ENCODE measurements around the gene IGFBP6.

The IGFBP6 gene

DNA sequence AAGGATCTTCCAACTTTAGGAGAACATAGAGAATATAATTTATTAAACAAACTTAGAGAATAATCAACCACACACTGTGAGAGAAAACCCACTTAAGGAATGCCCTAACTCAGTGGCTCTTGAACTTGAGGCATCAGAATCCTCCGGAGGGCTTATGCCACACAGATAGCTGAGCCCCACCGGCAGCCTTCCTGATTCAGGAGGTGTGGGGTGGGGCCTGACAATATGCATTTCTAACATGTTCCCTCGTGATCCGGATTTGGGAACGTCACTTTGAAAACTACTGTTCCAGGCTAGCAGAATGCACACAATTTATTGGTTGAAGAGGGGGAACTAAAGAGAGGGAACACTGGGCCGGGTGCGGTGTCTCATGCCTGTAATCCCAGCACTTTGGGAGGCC is 3.8 kb downstream of the IGFBP6 start:
- Histone ChIP-seq H3K36me3 (ENCODE audit: control insufficient read depth in 2 of 2, insufficient read depth in 1 of 2, low read length in 2 of 2) (no peaks in the 10 kb centered on the region), H3K4me3 (ENCODE audit: low read depth, low read length) (no peak overlapping the region), H3K9me3 (ENCODE audit: control insufficient read depth, insufficient read depth, low read depth, low read length) (no peaks in the 10 kb centered on the region), H3K4me1 (ENCODE audit: control insufficient read depth, insufficient read depth, low read length) (peaks cover 3% of the 10 kb centered on the region; the same call in 1 of the 2 replicates), H3K27ac (ENCODE audit: extremely low read depth, low read depth, low read length) (no peak overlapping the region)
- ChIA-PET POLR2A (no interaction called here), CTCF (interaction anchor here (0.5 to 7.8 kb wide), 7 partner anchors 11 to 62 kb away, joined by 3 to 264 read pairs (median 3); no protein-coding TSS in a partner anchor)
- TF ChIP-seq ZNF792 (tag by site-specific recombination; IDR thresholded peaks at IDR 0.05) (no peak), ZNF184 (tag by site-specific recombination; IDR thresholded peaks at IDR 0.05) (no peak), ZNF133 (tag by site-specific recombination; IDR thresholded peaks at IDR 0.05) (no peak), ZNF416 (tag by site-specific recombination; IDR thresholded peaks at IDR 0.05) (no peak), ZNF10 (tag by site-specific recombination; IDR thresholded peaks at IDR 0.05) (no peak), RBAK (tag by site-specific recombination; IDR thresholded peaks at IDR 0.05) (no peak), ZBTB17 (tag by site-specific recombination; IDR thresholded peaks at IDR 0.05) (no peak), PRDM1 (tag by site-specific recombination; IDR thresholded peaks at IDR 0.05) (no peak)
- TF ChIP-seq, protein P1, sequence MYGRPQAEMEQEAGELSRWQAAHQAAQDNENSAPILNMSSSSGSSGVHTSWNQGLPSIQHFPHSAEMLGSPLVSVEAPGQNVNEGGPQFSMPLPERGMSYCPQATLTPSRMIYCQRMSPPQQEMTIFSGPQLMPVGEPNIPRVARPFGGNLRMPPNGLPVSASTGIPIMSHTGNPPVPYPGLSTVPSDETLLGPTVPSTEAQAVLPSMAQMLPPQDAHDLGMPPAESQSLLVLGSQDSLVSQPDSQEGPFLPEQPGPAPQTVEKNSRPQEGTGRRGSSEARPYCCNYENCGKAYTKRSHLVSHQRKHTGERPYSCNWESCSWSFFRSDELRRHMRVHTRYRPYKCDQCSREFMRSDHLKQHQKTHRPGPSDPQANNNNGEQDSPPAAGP (tag by site-specific recombination; IDR thresholded peaks at IDR 0.05): no peak
- TF ChIP-seq, protein P2, sequence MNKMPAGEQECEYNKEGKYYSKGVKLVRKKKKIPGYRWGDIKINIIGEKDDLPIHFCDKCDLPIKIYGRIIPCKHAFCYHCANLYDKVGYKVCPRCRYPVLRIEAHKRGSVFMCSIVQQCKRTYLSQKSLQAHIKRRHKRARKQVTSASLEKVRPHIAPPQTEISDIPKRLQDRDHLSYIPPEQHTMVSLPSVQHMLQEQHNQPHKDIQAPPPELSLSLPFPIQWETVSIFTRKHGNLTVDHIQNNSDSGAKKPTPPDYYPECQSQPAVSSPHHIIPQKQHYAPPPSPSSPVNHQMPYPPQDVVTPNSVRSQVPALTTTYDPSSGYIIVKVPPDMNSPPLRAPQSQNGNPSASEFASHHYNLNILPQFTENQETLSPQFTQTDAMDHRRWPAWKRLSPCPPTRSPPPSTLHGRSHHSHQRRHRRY (tag by site-specific recombination; IDR thresholded peaks at IDR 0.05): no peak
- TF ChIP-seq, protein P3, sequence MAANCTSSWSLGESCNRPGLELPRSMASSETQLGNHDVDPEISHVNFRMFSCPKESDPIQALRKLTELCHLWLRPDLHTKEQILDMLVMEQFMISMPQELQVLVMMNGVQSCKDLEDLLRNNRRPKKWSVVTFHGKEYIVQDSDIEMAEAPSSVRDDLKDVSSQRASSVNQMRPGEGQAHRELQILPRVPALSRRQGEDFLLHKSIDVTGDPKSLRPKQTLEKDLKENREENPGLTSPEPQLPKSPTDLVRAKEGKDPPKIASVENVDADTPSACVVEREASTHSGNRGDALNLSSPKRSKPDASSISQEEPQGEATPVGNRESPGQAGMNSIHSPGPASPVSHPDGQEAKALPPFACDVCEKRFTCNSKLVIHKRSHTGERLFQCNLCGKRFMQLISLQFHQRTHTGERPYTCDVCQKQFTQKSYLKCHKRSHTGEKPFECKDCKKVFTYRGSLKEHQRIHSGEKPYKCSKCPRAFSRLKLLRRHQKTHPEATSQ (tag by site-specific recombination; IDR thresholded peaks at IDR 0.05): no peak

DNA sequence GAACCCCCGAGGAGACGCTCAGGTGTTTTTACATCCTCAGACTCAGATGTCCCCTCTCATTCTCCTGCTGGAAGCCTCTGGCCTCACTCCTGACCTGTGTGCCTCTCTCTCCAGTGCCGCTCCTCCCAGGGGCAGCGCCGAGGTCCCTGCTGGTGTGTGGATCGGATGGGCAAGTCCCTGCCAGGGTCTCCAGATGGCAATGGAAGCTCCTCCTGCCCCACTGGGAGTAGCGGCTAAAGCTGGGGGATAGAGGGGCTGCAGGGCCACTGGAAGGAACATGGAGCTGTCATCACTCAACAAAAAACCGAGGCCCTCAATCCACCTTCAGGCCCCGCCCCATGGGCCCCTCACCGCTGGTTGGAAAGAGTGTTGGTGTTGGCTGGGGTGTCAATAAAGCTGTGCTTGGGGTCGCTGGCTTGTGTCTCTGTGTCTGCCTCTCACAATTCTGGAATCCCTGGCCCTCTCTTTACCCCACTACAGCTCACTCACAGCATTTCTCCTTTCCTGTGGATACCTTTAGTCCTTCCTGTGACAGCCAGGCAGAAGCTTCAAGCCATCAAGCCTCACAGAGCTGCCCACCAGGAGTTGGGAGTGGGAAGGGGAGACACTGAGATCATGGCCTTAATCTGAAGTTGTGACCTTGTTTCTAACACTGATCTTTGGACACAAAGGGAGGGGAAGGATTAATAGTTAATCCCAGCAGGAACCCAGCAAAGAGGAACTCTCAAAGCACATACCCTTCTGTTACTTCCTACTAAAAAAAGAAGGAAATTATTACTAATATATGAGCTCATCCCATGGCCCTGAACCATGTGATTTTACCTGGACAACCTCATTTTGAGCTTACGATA is 4.7 kb downstream of the IGFBP6 start:
- no peak overlapping the region for H3K4me3 ChIP-seq (ENCODE audit: low read depth, low read length)
- peaks cover 3% of the 10 kb centered on the region; the same call in 1 of the 2 replicates for H3K4me1 ChIP-seq (ENCODE audit: control insufficient read depth, insufficient read depth, low read length)
- no peaks in the 10 kb centered on the region for H3K36me3 ChIP-seq (ENCODE audit: control insufficient read depth in 2 of 2, insufficient read depth in 1 of 2, low read length in 2 of 2)
- H3K9me3 ChIP-seq (ENCODE audit: control insufficient read depth, insufficient read depth, low read depth, low read length): no peaks in the 10 kb centered on the region
- H3K27ac ChIP-seq (ENCODE audit: extremely low read depth, low read depth, low read length): no peak overlapping the region
- ChIA-PET POLR2A (interaction anchor here (1.0 to 1.7 kb wide), 2 partner anchors 23 to 36 kb away, joined by 3 to 8 read pairs; partner anchors contain the start of gene SPRYD3), CTCF (interaction anchor here (0.6 to 7.8 kb wide), 13 partner anchors 8 to 121 kb away, joined by 3 to 264 read pairs (median 4); no protein-coding TSS in a partner anchor)
- no peak for TF ChIP-seq ZFP3 (tag by site-specific recombination; IDR thresholded peaks at IDR 0.05; ENCODE audit: low read depth)
- TF ChIP-seq PRDM1 (tag by site-specific recombination; IDR thresholded peaks at IDR 0.05): no peak
- TF ChIP-seq ZNF548 (tag by site-specific recombination; IDR thresholded peaks at IDR 0.05): no peak
- TF ChIP-seq, protein P4, sequence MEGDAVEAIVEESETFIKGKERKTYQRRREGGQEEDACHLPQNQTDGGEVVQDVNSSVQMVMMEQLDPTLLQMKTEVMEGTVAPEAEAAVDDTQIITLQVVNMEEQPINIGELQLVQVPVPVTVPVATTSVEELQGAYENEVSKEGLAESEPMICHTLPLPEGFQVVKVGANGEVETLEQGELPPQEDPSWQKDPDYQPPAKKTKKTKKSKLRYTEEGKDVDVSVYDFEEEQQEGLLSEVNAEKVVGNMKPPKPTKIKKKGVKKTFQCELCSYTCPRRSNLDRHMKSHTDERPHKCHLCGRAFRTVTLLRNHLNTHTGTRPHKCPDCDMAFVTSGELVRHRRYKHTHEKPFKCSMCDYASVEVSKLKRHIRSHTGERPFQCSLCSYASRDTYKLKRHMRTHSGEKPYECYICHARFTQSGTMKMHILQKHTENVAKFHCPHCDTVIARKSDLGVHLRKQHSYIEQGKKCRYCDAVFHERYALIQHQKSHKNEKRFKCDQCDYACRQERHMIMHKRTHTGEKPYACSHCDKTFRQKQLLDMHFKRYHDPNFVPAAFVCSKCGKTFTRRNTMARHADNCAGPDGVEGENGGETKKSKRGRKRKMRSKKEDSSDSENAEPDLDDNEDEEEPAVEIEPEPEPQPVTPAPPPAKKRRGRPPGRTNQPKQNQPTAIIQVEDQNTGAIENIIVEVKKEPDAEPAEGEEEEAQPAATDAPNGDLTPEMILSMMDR (tag by site-specific recombination; IDR thresholded peaks at IDR 0.05): no peak
- no peak for TF ChIP-seq WT1 (tag by site-specific recombination; IDR thresholded peaks at IDR 0.05)
- no peak for TF ChIP-seq ZNF530 (tag by site-specific recombination; IDR thresholded peaks at IDR 0.05; ENCODE audit: low read depth)
- TF ChIP-seq, protein P5, sequence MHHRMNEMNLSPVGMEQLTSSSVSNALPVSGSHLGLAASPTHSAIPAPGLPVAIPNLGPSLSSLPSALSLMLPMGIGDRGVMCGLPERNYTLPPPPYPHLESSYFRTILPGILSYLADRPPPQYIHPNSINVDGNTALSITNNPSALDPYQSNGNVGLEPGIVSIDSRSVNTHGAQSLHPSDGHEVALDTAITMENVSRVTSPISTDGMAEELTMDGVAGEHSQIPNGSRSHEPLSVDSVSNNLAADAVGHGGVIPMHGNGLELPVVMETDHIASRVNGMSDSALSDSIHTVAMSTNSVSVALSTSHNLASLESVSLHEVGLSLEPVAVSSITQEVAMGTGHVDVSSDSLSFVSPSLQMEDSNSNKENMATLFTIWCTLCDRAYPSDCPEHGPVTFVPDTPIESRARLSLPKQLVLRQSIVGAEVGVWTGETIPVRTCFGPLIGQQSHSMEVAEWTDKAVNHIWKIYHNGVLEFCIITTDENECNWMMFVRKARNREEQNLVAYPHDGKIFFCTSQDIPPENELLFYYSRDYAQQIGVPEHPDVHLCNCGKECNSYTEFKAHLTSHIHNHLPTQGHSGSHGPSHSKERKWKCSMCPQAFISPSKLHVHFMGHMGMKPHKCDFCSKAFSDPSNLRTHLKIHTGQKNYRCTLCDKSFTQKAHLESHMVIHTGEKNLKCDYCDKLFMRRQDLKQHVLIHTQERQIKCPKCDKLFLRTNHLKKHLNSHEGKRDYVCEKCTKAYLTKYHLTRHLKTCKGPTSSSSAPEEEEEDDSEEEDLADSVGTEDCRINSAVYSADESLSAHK (tag by site-specific recombination; IDR thresholded peaks at IDR 0.05): no peak
- TF ChIP-seq, protein P6, sequence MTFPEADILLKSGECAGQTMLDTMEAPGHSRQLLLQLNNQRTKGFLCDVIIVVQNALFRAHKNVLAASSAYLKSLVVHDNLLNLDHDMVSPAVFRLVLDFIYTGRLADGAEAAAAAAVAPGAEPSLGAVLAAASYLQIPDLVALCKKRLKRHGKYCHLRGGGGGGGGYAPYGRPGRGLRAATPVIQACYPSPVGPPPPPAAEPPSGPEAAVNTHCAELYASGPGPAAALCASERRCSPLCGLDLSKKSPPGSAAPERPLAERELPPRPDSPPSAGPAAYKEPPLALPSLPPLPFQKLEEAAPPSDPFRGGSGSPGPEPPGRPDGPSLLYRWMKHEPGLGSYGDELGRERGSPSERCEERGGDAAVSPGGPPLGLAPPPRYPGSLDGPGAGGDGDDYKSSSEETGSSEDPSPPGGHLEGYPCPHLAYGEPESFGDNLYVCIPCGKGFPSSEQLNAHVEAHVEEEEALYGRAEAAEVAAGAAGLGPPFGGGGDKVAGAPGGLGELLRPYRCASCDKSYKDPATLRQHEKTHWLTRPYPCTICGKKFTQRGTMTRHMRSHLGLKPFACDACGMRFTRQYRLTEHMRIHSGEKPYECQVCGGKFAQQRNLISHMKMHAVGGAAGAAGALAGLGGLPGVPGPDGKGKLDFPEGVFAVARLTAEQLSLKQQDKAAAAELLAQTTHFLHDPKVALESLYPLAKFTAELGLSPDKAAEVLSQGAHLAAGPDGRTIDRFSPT (tag by site-specific recombination; IDR thresholded peaks at IDR 0.05): no peak
- TF ChIP-seq ZNF529 (tag by site-specific recombination; IDR thresholded peaks at IDR 0.05; ENCODE audit: insufficient replicate concordance): no peak
- TF ChIP-seq, protein P7, sequence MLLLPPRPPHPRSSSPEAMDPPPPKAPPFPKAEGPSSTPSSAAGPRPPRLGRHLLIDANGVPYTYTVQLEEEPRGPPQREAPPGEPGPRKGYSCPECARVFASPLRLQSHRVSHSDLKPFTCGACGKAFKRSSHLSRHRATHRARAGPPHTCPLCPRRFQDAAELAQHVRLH (tag by site-specific recombination; IDR thresholded peaks at IDR 0.05): no peak
- TF ChIP-seq, protein P8, sequence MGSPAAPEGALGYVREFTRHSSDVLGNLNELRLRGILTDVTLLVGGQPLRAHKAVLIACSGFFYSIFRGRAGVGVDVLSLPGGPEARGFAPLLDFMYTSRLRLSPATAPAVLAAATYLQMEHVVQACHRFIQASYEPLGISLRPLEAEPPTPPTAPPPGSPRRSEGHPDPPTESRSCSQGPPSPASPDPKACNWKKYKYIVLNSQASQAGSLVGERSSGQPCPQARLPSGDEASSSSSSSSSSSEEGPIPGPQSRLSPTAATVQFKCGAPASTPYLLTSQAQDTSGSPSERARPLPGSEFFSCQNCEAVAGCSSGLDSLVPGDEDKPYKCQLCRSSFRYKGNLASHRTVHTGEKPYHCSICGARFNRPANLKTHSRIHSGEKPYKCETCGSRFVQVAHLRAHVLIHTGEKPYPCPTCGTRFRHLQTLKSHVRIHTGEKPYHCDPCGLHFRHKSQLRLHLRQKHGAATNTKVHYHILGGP (tag by site-specific recombination; IDR thresholded peaks at IDR 0.05): no peak
- no peak for TF ChIP-seq ZNF133 (tag by site-specific recombination; IDR thresholded peaks at IDR 0.05)

All from HEK293 (cell line).